Measurements from ENCODE around the gene ZP1.
A peak's percentile ranks its signal among the peaks of the same experiment; 100 is the strongest.

ZP1 gene

DNA sequence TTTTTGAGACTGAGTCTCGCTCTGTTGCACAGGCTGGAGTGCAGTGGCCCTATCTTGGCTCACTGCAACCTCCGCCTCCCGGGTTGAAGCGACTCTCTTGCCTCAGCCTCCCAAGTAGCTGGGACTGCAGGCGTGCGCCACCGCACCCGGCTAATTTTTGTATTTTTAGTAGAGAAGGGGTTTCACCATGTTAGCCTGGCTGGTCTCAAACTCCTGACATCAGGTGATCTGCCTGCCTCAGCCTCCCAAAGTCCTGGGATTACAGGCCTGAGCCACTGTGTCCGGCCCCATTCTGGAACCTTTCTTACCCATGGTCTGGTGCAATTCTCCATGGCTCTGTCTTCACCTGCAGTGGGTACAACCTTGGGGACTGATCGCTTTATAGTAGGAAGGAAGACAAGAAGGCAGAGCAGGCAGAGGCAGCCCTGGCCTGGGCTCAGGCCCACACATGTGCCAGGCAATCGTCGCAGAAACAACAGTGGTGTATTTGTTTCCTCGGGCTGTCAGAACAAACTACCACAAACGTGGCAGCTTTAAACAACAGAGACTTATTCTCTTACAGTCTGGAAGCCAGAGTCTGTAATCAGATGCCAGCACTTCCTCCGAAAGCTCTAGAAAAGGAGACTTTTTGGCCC lies 7.6 kb upstream of the ZP1 start:
- DNase-seq (ENCODE audit: low spot score) = no peak

GRCh38 chr11:60860943-60861342 lies 6.4 kb upstream of the ZP1 start:
- DNase-seq (ENCODE audit: low spot score) = no peak

GRCh38 chr11:60862171-60862570 lies 5.2 kb upstream of the ZP1 start:
- DNase-seq (ENCODE audit: low spot score) = no peak

DNA sequence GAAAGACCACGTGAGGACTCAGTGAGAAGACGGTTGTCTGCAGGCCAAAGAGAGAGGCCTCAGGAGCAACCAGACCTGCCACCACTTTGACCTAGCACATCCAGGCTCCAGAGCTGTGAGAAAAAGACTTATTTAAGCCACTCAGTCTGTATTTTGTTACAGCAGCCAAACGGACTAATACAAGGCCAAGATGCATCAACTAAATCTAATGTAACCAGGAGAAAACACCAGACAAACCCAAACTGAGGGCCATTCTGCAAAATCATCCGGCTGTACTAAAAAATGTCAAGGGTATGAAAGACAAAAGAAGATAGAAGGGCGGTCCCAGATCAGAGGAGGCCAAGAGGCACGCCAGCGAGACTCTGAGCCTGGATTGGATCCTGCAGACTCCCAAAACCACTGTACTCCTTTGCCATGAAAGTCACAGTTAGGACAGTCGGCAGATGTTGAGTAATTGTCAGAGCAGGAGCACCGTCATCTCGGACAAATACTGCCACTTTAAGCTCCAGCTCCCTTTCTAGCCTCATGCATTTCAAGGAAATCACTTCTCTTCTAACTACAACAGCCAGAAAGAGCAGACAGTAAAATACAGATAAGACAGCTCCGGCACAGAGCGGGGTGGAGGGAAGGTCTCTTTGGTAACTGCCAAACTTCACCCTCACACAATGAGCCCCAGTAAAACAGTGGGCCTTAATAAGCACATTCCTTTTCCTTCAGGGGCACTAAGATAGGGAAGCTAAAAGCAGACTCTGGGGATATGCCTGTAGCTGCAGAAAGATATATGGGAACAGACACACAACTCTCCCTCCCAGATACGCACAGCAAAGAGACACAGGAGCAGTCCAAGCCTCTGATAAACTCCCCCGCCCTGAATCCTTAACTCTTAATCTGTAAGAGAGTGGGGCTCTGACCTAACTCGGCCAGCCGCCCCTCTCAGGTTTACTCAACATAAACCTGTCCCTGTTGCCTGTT lies 3.5 kb upstream of the ZP1 start:
- no peak for DNase-seq (ENCODE audit: low spot score)

DNA sequence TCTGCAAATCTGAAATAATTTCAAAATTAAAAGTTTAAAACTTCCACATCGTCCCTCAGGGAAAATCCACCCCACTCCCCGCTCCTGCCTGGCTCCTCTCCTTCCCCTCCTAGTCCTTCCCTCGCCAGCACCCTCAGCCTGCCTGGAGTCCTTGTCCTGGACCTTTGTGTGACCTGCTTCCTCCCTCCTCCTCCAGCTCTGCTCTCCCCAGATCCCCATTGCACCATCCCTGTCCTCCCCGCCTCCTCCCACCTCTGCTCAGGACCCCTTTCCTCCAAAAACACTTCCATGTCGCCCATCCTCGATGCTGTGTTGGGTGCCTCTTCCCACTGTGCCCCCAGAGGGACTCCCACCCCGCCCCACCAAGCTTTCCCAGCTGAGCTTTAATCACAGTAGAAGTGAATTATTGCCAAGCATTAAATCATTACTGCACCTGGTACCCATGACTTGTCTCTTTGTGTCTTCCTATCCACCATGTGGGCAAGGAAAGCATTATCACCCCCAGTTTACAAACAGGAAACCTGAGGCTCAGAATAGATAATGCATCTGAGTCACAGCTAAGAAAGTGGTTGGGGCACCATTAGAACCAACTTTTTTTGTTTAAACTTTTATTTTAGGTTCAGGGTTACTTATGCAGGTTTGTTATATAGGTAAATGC lies 2.4 kb upstream of the ZP1 start:
- DNase-seq (ENCODE audit: low spot score) = no peak

GRCh38 chr11:60867871-60868681 lies 734 bp downstream of the ZP1 start:
- DNase-seq (ENCODE audit: low spot score) = no peak

DNA sequence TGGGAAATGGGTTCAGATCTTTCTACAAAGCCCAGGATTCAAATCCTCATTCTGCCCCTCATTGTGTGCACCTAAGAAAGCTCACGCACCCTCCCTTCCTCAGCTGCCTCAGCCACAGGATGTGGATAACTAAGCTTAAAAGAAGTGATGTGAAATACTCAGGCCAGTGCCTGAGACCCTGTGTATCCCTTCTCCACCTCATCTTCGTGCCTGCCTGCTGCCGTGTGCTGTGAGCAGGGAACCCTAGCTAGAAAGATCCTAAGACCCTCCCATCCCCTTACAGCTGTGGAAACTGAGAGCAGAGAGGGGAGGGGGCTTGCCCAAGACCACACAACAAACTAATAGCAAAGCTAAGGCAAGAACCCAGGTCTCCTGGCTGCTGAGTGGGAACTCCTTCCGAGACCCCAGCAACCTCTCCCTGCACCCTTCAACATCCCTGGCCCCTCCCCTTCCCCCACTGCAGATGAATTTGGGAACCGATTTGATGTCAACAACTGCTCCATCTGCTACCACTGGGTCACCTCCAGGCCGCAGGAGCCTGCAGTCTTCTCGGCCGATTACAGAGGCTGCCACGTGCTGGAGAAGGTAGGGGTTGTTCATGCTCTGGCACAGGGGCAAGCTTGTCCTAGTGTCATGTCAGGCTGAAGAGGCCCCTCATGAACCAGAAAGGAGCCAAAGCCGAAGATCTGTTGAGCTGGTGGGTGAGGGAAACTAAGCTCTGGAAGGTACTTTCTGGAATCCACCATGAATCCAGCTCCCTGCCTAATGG lies 1.5 kb downstream of the ZP1 start:
- DNase-seq (ENCODE audit: low spot score) = no peak

DNA sequence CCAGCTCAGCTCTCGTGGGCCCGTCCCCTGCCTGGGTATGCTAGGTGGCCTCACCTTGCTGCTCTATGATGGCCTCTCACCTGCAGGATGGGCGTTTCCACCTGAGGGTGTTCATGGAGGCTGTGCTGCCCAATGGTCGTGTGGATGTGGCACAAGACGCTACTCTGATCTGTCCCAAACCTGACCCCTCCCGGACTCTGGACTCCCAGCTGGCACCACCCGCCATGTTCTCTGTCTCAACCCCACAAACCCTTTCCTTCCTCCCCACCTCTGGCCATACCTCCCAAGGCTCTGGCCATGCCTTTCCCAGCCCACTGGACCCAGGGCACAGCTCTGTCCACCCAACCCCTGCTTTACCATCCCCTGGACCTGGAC lies 2.1 kb downstream of the ZP1 start:
- no peak for DNase-seq (ENCODE audit: low spot score)

DNA sequence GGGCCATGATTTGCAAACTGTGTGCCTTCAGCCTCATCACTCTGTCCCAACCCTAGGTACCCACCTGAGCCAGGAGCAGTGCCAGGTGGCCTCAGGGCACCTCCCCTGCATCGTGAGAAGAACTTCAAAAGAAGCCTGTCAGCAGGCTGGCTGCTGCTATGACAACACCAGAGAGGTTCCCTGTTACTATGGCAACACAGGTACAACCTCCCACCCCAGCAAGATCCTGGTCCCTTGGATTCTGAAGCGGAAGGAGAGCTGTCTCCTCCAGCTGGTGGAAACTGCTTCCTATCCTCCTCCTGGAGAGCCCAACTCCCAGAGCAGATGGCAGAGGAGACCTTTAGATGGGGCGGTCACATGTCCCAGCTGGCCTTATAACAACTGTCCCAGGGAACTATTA lies 2.9 kb downstream of the ZP1 start:
- DNase-seq (ENCODE audit: low spot score) = no peak

DNA sequence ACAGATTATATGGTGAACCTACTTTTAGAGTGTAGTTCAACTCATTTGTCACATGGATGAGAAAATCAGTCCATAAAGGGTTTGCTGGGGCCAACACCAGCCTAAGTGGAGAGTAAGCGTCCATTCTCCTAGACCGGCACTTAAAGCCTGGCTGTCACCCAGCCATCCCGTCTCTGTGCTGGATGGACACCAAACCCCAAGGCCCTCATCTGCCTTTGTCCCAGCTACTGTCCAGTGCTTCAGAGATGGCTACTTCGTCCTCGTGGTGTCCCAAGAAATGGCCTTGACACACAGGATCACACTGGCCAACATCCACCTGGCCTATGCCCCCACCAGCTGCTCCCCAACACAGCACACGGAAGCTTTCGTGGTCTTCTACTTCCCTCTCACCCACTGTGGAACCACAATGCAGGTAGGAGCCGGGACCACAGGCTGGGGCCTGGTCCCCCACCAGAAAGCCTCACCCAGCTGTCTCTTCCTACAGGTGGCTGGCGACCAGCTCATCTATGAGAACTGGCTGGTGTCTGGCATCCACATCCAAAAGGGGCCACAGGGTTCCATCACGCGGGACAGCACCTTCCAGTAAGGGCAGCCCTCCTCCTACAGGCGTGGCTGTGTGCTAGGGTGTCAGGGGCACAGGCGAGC lies 3.5 kb downstream of the ZP1 start:
- no peak for DNase-seq (ENCODE audit: low spot score)

GRCh38 chr11:60871378-60872061 lies 4.2 kb downstream of the ZP1 start:
- peak; percentile 65 for DNase-seq (ENCODE audit: low spot score)

DNA sequence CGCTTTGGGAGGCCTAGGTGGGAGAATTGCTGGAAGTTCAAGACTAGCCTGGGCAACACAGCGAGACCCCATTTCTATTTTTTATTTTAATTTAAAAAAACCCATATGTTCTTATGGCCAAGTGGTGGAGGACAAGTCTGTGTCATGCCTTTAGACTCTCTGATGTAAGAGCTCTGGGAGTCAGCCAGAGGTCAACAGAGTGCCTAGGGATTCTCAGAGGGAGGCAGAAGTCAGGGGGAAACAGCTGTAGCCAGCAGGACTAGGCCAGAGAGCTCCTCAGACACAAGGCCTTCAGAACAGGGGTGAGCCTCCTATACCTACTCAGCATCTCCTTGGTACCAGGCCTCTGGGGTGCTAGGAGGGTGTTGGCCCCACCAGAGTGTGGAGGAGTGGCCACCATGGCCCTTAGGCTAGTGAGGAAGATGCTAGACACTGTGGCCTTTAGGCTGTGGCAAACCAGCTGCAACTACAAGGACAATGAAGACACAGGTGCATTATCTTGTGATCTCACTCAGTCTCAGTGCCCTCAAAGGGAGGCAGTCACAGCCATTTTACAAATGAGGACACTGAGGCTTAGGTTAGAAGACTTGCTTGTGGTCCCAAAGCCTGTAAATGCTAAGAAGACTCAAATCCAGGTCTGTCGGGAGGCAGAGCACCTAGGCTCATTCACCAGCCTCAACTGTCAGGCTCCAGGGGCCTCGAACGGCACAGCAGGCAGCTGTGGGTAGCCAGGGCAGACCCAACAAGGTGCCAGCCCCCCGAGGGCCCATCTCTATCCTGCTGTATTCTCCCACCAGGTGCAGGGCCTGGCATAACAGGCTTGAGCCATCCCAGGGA lies 5.0 kb downstream of the ZP1 start:
- DNase-seq (ENCODE audit: low spot score) = peak; percentile 49

DNA sequence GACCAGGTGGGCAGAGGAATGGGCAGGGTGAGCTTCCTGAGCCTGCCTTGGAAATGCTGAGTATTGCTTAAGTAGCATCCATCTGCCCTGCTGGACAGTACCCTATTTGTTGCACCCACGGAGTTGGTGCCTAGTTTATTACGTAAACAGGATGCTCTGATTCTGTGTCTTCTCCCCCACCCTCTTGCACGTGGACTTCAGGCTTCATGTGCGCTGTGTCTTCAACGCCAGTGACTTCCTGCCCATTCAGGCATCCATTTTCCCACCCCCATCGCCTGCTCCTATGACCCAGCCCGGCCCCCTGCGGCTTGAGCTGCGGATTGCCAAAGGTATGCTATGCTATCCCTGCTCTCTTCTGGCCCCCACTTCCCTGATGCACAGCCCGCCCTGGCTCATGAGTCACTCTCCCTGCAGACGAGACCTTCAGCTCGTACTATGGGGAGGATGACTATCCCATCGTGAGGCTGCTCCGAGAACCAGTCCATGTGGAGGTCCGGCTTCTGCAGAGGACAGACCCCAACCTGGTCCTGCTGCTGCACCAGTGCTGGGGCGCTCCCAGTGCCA lies 5.7 kb downstream of the ZP1 start:
- no peak for DNase-seq (ENCODE audit: low spot score)

DNA sequence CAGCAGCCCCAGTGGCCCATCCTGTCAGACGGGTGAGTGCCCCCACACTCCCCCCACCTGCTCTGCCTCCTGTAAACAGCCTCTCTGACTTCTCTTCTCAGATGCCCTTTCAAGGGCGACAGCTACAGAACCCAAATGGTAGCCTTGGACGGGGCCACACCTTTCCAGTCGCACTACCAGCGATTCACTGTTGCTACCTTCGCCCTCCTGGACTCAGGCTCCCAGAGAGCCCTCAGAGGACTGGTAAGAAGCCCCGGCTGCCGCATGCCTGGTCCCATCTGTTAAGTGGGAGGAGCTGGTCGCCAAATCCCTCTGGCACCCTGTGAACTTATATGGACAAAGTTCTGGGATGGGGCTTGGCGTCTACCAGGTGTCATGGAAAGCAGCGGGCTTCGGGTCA lies 6.2 kb downstream of the ZP1 start:
- DNase-seq (ENCODE audit: low spot score) = no peak

GRCh38 chr11:60874421-60875365 lies 7.4 kb downstream of the ZP1 start:
- DNase-seq (ENCODE audit: low spot score) = no peak

DNA sequence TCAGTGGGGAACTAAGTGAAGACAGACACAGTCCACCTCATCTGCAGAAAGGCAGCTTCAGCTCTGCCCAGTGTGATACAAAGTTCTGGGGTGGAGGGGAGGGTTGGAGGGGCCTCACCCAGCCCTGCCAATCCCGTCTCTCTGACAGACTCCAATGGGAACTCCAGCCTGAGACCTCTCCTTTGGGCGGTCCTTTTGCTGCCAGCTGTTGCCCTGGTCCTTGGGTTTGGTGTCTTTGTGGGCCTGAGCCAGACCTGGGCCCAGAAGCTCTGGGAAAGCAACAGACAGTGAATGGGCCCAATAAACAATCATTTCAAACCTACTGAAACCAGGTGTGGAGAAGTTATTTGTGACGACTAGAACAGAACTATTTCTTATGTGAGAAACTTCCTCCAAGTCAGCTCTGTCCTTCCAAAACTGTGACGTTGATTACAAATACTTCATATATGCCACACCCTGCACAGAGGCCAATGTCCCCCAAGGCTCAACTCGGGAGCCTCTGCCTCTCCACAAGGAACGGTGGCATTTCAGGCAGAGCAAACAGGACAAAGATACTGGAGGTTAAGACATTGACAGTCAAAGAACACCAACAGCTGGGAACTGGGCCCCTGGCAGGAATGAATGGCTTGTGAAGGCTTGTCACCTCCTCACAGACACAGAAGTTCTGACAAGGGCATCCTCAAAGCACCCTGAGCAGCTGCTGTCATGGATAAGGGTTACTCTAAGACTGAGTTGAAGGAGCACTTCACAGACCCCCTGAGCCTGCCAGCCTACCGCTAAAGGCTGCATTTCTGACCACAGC lies 8.2 kb downstream of the ZP1 start:
- no peak for DNase-seq (ENCODE audit: low spot score)

- DNase-seq (ENCODE audit: low spot score) = no peak
Measured at GRCh38 chr11:60876168-60876485, 8.8 kb downstream of the ZP1 start.
